ENCODE measurements around the gene NCOA3.
"Not testable (repeated sequence)": the region's sequence is repeated elsewhere in the genome, so short reads cannot be mapped to it uniquely, and the experiment has no call there.

Gene NCOA3

GRCh38 chr20:47502271-47503239 is 868 bp downstream of the NCOA3 start:
- peak; percentile 60 for DNase-seq

GRCh38 chr20:47503685-47504084 is 2.0 kb downstream of the NCOA3 start:
- no peak for DNase-seq

- no peak for DNase-seq
These were observed 4.6 kb downstream of the NCOA3 start for GRCh38 chr20:47506335-47506734.

- no peak for DNase-seq
These were observed 5.2 kb downstream of the NCOA3 start for GRCh38 chr20:47506850-47507249.

GRCh38 chr20:47507275-47507981 is 5.7 kb downstream of the NCOA3 start:
- DNase-seq = not testable (repeated sequence)

- no peak for DNase-seq
These were observed 6.6 kb downstream of the NCOA3 start for GRCh38 chr20:47508278-47508677.

- DNase-seq = no peak
These were observed 7.5 kb downstream of the NCOA3 start for GRCh38 chr20:47509104-47509661.

GRCh38 chr20:47509685-47510084 is 8.0 kb downstream of the NCOA3 start:
- no peak for DNase-seq

GRCh38 chr20:47515843-47516242 is 14.2 kb downstream of the NCOA3 start:
- DNase-seq = no peak

- DNase-seq = no peak
These were observed 19.5 kb downstream of the NCOA3 start for GRCh38 chr20:47521059-47521808.

GRCh38 chr20:47524015-47524784 is 22.5 kb downstream of the NCOA3 start:
- peak; percentile 70 for DNase-seq

- DNase-seq = no peak
These were observed 25.5 kb downstream of the NCOA3 start for GRCh38 chr20:47527004-47527800.

- DNase-seq = no peak
These were observed 28.2 kb downstream of the NCOA3 start for GRCh38 chr20:47529840-47530239.

- DNase-seq = peak; percentile 14
These were observed 29.8 kb downstream of the NCOA3 start for GRCh38 chr20:47531458-47531857.

GRCh38 chr20:47532002-47532401 is 30.3 kb downstream of the NCOA3 start:
- DNase-seq = no peak

- no peak for DNase-seq
These were observed 31.9 kb downstream of the NCOA3 start for GRCh38 chr20:47533518-47534062.

- DNase-seq = no peak
These were observed 32.7 kb downstream of the NCOA3 start for GRCh38 chr20:47534405-47534804.

- no peak for DNase-seq
These were observed 33.4 kb downstream of the NCOA3 start for GRCh38 chr20:47535088-47535487.

GRCh38 chr20:47535994-47536393 is 34.3 kb downstream of the NCOA3 start:
- no peak for DNase-seq

- DNase-seq = no peak
These were observed 39.0 kb downstream of the NCOA3 start for GRCh38 chr20:47540443-47541354.

Data from GF-D8 (cell line).